Astrocyte (in vitro differentiated cells and primary cell): ENCODE data around the gene NRDC.

Source experiments
- CTCF ChIP-seq: IDR thresholded peaks from 2 replicates; pipeline ENCODE4 v1.5.1; 2011; ENCODE audit warnings: low read depth, mild to moderate bottlenecking, inconsistent platforms, low read length, moderate library complexity; ENCODE audit not compliant: insufficient read depth
- EZH2 ChIP-seq: IDR thresholded peaks from 2 replicates; pipeline ENCODE4 v1.6.1; 2012; ENCODE audit warnings: mild to moderate bottlenecking, low read length, inconsistent platforms; ENCODE audit not compliant: insufficient read depth

- TF ChIP-seq CTCF (no peak), EZH2 (no peak)
Observed at GRCh38 chr1:51916587-51917405, 38.3 kb upstream of the NRDC start.
